HEK293 (cell line): Measurements from ENCODE around the gene AKTIP.

Experiments used
- GLIS1 ChIP-seq: fragments of 450-650 bp; formaldehyde crosslinking; IDR thresholded peaks from 2 replicates; pipeline ENCODE4 v1.5.1; 2016; ENCODE audit warnings: missing biosample characterization, missing genetic modification characterization
- HOXA7 ChIP-seq: sonication (generic); formaldehyde crosslinking; IDR thresholded peaks from 2 replicates; pipeline ENCODE4 v1.8.1; 2022; ENCODE audit warnings: missing genetic modification reagents, borderline replicate concordance
- KLF1 ChIP-seq: fragments of 450-650 bp; formaldehyde crosslinking; IDR thresholded peaks from 2 replicates; pipeline ENCODE4 v1.5.1; 2016; ENCODE audit warnings: missing biosample characterization, missing genetic modification characterization
- KLF8 ChIP-seq: fragments of 450-650 bp; formaldehyde crosslinking; IDR thresholded peaks from 2 replicates; pipeline ENCODE4 v1.5.1; 2016; ENCODE audit warnings: missing biosample characterization, missing genetic modification characterization
- KLF9 ChIP-seq: fragments of 450-650 bp; formaldehyde crosslinking; IDR thresholded peaks from 2 replicates; pipeline ENCODE4 v1.5.1; 2016; ENCODE audit warnings: missing biosample characterization, missing genetic modification characterization, low read depth
- PRDM2 ChIP-seq: fragments of 450-650 bp; formaldehyde crosslinking; IDR thresholded peaks from 2 replicates; pipeline ENCODE4 v1.5.1; 2016; ENCODE audit warnings: missing biosample characterization, missing genetic modification characterization, borderline replicate concordance
- REPIN1 ChIP-seq: fragments of 450-650 bp; formaldehyde crosslinking; IDR thresholded peaks from 2 replicates; pipeline ENCODE4 v1.5.1; 2017; ENCODE audit warnings: missing biosample characterization, missing genetic modification characterization, low read depth
- SCRT2 ChIP-seq: fragments of 450-650 bp; formaldehyde crosslinking; IDR thresholded peaks from 2 replicates; pipeline ENCODE4 v1.5.1; 2016; ENCODE audit warnings: missing biosample characterization, missing genetic modification characterization
- SETDB1 ChIP-seq: IDR thresholded peaks from one replicate; pipeline ENCODE4 v1.6.1; 2017; ENCODE audit warnings: mild to moderate bottlenecking, low read length, moderate library complexity, mixed read lengths; ENCODE audit not compliant: insufficient read length
- SP3 ChIP-seq: fragments of 450-650 bp; formaldehyde crosslinking; IDR thresholded peaks from 2 replicates; pipeline ENCODE4 v1.5.1; 2016; ENCODE audit warnings: missing biosample characterization, missing genetic modification characterization
- TRIM28 ChIP-seq: IDR thresholded peaks from 2 replicates; pipeline ENCODE4 v1.6.1; 2011; ENCODE audit warnings: low read length, control low read depth, borderline replicate concordance
- ZBTB11 ChIP-seq: fragments of 450-650 bp; formaldehyde crosslinking; conservative IDR thresholded peaks from 2 replicates; pipeline ENCODE4 v1.5.1; 2016; ENCODE audit warnings: low read depth, missing biosample characterization, missing genetic modification characterization
- ZEB2 ChIP-seq: fragments of 450-650 bp; formaldehyde crosslinking; IDR thresholded peaks from 2 replicates; pipeline ENCODE4 v1.5.1; 2016; ENCODE audit warnings: missing biosample characterization, missing genetic modification characterization
- ZFP41 ChIP-seq: fragments of 450-650 bp; formaldehyde crosslinking; IDR thresholded peaks from 2 replicates; pipeline ENCODE4 v1.5.1; 2016; ENCODE audit warnings: missing biosample characterization, missing genetic modification characterization, borderline replicate concordance
- ZIC2 ChIP-seq: fragments of 450-650 bp; formaldehyde crosslinking; IDR thresholded peaks from 2 replicates; pipeline ENCODE4 v1.5.1; 2016; ENCODE audit warnings: missing biosample characterization, missing genetic modification characterization
- ZNF138 ChIP-seq: fragments of 450-650 bp; formaldehyde crosslinking; IDR thresholded peaks from 2 replicates; pipeline ENCODE4 v1.5.1; 2016; ENCODE audit warnings: missing biosample characterization, missing genetic modification characterization, borderline replicate concordance
- ZNF184 ChIP-seq: fragments of 450-650 bp; IDR thresholded peaks from 2 replicates; pipeline ENCODE4 v1.5.1; 2018; ENCODE audit warnings: missing biosample characterization, mild to moderate bottlenecking, missing genetic modification characterization
- ZNF2 ChIP-seq: fragments of 450-650 bp; formaldehyde crosslinking; IDR thresholded peaks from 2 replicates; pipeline ENCODE4 v1.5.1; 2016; ENCODE audit warnings: missing biosample characterization, missing genetic modification characterization
- ZNF239 ChIP-seq: fragments of 450-650 bp; formaldehyde crosslinking; IDR thresholded peaks from 2 replicates; pipeline ENCODE4 v1.5.1; 2016; ENCODE audit warnings: missing biosample characterization, missing genetic modification characterization
- ZNF350 ChIP-seq: fragments of 450-650 bp; formaldehyde crosslinking; IDR thresholded peaks from 2 replicates; pipeline ENCODE4 v1.5.0; 2017; ENCODE audit warnings: missing biosample characterization, mild to moderate bottlenecking, missing genetic modification characterization
- ZNF37A ChIP-seq: fragments of 450-650 bp; IDR thresholded peaks from 2 replicates; pipeline ENCODE4 v1.5.1; 2018; ENCODE audit warnings: missing biosample characterization, missing genetic modification characterization
- ZNF394 ChIP-seq: fragments of 450-650 bp; formaldehyde crosslinking; IDR thresholded peaks from 2 replicates; pipeline ENCODE4 v1.5.1; 2016; ENCODE audit warnings: missing biosample characterization, missing genetic modification characterization, mild to moderate bottlenecking, moderate library complexity, borderline replicate concordance
- ZNF501 ChIP-seq: fragments of 450-650 bp; formaldehyde crosslinking; IDR thresholded peaks from 2 replicates; pipeline ENCODE4 v1.5.1; 2016; ENCODE audit warnings: missing biosample characterization, missing genetic modification characterization
- ZNF521 ChIP-seq: fragments of 450-650 bp; formaldehyde crosslinking; IDR thresholded peaks from 2 replicates; pipeline ENCODE4 v1.5.1; 2017; ENCODE audit warnings: missing biosample characterization, mild to moderate bottlenecking, missing genetic modification characterization
- ZNF555 ChIP-seq: fragments of 450-650 bp; formaldehyde crosslinking; conservative IDR thresholded peaks from 2 replicates; pipeline ENCODE4 v1.5.1; 2017; ENCODE audit warnings: missing biosample characterization, mild to moderate bottlenecking, missing genetic modification characterization, inconsistent platforms
- ZNF561 ChIP-seq: fragments of 450-650 bp; IDR thresholded peaks from 2 replicates; pipeline ENCODE4 v1.5.1; 2018; ENCODE audit warnings: missing biosample characterization, missing genetic modification characterization, borderline replicate concordance
- ZNF596 ChIP-seq: fragments of 450-650 bp; IDR thresholded peaks from 2 replicates; pipeline ENCODE4 v1.5.0; 2018; ENCODE audit warnings: missing biosample characterization, mild to moderate bottlenecking, missing genetic modification characterization, moderate library complexity
- ZNF600 ChIP-seq: fragments of 450-650 bp; formaldehyde crosslinking; IDR thresholded peaks from 2 replicates; pipeline ENCODE4 v1.5.1; 2016; ENCODE audit warnings: missing biosample characterization, missing genetic modification characterization
- ZNF624 ChIP-seq: fragments of 450-650 bp; formaldehyde crosslinking; IDR thresholded peaks from 2 replicates; pipeline ENCODE4 v1.5.1; 2017; ENCODE audit warnings: missing biosample characterization, missing genetic modification characterization
- ZNF629 ChIP-seq: fragments of 450-650 bp; formaldehyde crosslinking; IDR thresholded peaks from 2 replicates; pipeline ENCODE4 v1.5.1; 2017; ENCODE audit warnings: missing biosample characterization, missing genetic modification characterization
- ZNF692 ChIP-seq: fragments of 450-650 bp; formaldehyde crosslinking; IDR thresholded peaks from 2 replicates; pipeline ENCODE4 v1.5.1; 2016; ENCODE audit warnings: missing biosample characterization, missing genetic modification characterization
- ZSCAN16 ChIP-seq: fragments of 450-650 bp; formaldehyde crosslinking; IDR thresholded peaks from 2 replicates; pipeline ENCODE4 v1.5.1; 2016; ENCODE audit warnings: missing biosample characterization, missing genetic modification characterization

AKTIP gene

GRCh38 chr16:53503270-53503923, 388 bp upstream of the AKTIP start (continued):
- TF ChIP-seq GLIS1 (peak; percentile 93), ZNF184 (tag by site-specific recombination) (no peak), ZNF596 (tag by site-specific recombination) (no peak), SCRT2 (no peak), ZIC2 (tag by site-specific recombination) (peak; percentile 69), ZNF629 (peak; percentile 70; the same call in 1 of the 2 replicates), REPIN1 (tag by site-specific recombination) (no peak), ZFP41 (no peak), ZNF394 (tag by site-specific recombination) (peak; percentile 38; the same call in 1 of the 2 replicates), KLF8 (tag by site-specific recombination) (peak; percentile 77; the same call in 1 of the 2 replicates), PRDM2 (tag by site-specific recombination) (no peak), ZSCAN16 (tag by site-specific recombination) (no peak), ZNF138 (tag by site-specific recombination) (no peak), ZEB2 (no peak), ZNF2 (tag by site-specific recombination) (no peak), ZNF624 (tag by site-specific recombination) (no peak), SP3 (peak; percentile 97), ZNF350 (tag by site-specific recombination) (no peak), SETDB1 (no peak), ZNF561 (tag by site-specific recombination) (peak; percentile 74; the same call in 1 of the 2 replicates), KLF9 (0 out of 2 replicates have a peak, but pooled peaks have one; percentile 22), TRIM28 (no peak), HOXA7 (CRISPR knock-in tag) (no peak), ZNF239 (tag by site-specific recombination) (no peak), KLF1 (tag by site-specific recombination) (peak; percentile 76), ZNF501 (tag by site-specific recombination) (no peak), ZNF692 (peak; percentile 92), ZBTB11 (tag by site-specific recombination) (peak; percentile 65), ZNF600 (tag by site-specific recombination) (peak; percentile 33; the same call in 1 of the 2 replicates), ZNF37A (no peak), ZNF555 (tag by site-specific recombination) (no peak), ZNF521 (tag by site-specific recombination) (no peak)
